ENCODE results near the gene COL13A1.

GRCh38 chr10:69879634-69880257 is 78.0 kb downstream of the COL13A1 start:
- TF ChIP-seq EZH2 (IDR thresholded peaks at IDR 0.05; ENCODE audit: low read length, missing control alignments), result no peak
- TF ChIP-seq, protein P1, sequence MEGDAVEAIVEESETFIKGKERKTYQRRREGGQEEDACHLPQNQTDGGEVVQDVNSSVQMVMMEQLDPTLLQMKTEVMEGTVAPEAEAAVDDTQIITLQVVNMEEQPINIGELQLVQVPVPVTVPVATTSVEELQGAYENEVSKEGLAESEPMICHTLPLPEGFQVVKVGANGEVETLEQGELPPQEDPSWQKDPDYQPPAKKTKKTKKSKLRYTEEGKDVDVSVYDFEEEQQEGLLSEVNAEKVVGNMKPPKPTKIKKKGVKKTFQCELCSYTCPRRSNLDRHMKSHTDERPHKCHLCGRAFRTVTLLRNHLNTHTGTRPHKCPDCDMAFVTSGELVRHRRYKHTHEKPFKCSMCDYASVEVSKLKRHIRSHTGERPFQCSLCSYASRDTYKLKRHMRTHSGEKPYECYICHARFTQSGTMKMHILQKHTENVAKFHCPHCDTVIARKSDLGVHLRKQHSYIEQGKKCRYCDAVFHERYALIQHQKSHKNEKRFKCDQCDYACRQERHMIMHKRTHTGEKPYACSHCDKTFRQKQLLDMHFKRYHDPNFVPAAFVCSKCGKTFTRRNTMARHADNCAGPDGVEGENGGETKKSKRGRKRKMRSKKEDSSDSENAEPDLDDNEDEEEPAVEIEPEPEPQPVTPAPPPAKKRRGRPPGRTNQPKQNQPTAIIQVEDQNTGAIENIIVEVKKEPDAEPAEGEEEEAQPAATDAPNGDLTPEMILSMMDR (conservative IDR thresholded peaks at IDR 0.05 in 1 of 2, IDR thresholded peaks at IDR 0.05 in 1 of 2; ENCODE audit: low read depth in 1 of 2, low read length in 2 of 2), result no peak
